ENCODE data around the gene VASN.

- TF ChIP-seq CTCF (IDR thresholded peaks at IDR 0.05) (no peak), POLR2A (IDR thresholded peaks at IDR 0.05) (no peak)
These were observed 38.4 kb upstream of the VASN start for GRCh38 chr16:4333308-4333638.

All from body of pancreas (tissue), 4 donors.